Measurements from ENCODE around the gene SLC4A2. TPM values are rescaled to one million over a fixed set of nuclear protein-coding genes. Genes with fewer than 3 reads are reported as not detected.

SLC4A2 gene
- total and polyA plus RNA-seq, 2 experiments from 2014 or later: 167 to 188 TPM

DNA sequence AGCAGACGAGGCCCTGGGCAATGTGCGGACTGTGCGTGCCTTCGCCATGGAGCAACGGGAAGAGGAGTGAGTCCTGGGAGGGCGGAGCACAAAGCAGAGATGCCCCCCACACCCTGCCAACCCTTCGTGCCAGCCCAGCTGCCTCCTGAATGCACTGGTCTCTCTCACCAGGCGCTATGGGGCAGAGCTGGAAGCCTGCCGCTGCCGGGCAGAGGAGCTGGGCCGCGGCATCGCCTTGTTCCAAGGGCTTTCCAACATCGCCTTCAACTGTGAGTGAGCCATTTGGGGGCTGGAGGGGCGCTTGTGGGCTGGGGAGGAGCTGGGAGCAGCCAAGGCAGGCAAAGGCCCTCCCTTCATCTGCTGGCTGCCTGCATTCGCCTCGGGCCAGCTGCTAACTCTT is 23.5 kb upstream of the SLC4A2 start:
- TF ChIP-seq EZH2 (IDR thresholded peaks at IDR 0.05; ENCODE audit: borderline replicate concordance) (no peak), EZH2phosphoT487 (IDR thresholded peaks at IDR 0.05; ENCODE audit: low read depth, severe bottlenecking, unreplicated experiment) (no peak)
- TF ChIP-seq, protein P1, sequence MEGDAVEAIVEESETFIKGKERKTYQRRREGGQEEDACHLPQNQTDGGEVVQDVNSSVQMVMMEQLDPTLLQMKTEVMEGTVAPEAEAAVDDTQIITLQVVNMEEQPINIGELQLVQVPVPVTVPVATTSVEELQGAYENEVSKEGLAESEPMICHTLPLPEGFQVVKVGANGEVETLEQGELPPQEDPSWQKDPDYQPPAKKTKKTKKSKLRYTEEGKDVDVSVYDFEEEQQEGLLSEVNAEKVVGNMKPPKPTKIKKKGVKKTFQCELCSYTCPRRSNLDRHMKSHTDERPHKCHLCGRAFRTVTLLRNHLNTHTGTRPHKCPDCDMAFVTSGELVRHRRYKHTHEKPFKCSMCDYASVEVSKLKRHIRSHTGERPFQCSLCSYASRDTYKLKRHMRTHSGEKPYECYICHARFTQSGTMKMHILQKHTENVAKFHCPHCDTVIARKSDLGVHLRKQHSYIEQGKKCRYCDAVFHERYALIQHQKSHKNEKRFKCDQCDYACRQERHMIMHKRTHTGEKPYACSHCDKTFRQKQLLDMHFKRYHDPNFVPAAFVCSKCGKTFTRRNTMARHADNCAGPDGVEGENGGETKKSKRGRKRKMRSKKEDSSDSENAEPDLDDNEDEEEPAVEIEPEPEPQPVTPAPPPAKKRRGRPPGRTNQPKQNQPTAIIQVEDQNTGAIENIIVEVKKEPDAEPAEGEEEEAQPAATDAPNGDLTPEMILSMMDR (IDR thresholded peaks at IDR 0.05; ENCODE audit: poor library complexity): no peak
- Histone ChIP-seq H3K4me3 (no peak overlapping the region), H3K4me1 (ENCODE audit: insufficient read depth) (peaks cover 16% of the 10 kb centered on the region), H3K27ac (no peak overlapping the region), H3K36me3 (replicated peaks; ENCODE audit: insufficient read depth, low read depth) (no peaks in the 10 kb centered on the region), H3K27me3 (no peaks in the 10 kb centered on the region), H3K79me2 (no peaks in the 10 kb centered on the region), H4K20me1 (ENCODE audit: insufficient read depth, poor library complexity, severe bottlenecking) (no peaks in the 10 kb centered on the region), H3K9me3 (ENCODE audit: low read depth) (no peaks in the 10 kb centered on the region), H2AFZ (no peak overlapping the region), H3K9me2 (replicated peaks; ENCODE audit: insufficient read depth) (no peaks in the 10 kb centered on the region), H3K4me2 (no peak overlapping the region)
- DNase-seq (ENCODE audit: low spot score): no peak
- 93% methylated on average over 17 of the region's 17 CpGs for WGBS (ENCODE audit: low lambda C conversion rate, missing lambda C conversion rate)

DNA sequence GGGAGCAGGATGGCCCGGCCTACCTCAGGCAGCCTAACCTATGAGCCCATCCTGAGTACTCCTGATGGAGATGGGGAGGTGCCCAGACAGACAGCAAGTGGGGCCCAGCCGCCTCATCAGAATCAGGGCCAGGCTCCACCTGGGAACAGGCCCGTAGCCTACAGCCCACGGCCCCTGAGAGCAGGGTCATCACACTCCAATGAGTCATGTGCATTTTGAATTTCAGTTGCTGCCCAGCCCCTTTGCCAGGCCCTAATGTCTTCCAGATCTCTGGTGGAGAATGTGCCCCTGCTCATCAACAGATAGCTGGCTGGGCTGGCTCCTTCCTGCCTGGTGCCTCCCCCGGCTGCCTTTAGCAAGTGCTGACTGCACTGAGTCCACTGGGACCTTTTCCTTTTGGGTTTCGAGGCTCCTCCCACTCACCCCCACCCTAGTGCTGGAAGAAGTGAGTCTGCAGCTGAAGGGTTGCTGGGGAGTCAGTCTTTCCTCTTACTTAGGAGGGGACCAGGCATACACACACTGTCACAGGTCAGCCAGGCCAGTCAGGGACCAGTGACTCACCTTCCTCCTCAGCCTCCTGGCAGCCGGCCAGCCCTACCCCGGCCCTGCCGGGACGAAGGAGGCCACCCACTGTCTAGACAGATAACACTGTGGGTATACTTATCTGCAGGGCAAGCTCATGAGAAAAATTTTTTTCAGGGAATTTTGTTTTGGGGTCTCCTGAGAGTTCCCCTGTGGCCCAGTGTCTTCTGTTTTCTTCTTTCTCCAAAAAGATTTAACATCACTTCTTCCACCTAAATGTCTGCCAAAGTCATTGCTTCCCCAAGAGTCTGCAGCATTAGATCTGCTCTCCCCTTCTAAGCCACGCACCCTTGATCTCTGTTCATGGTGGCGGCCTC is 20.2 kb upstream of the SLC4A2 start:
- Histone ChIP-seq H3K4me3 (no peak overlapping the region), H3K27ac (peak overlapping the region; percentile 56), H3K9me2 (replicated peaks; ENCODE audit: insufficient read depth) (no peaks in the 10 kb centered on the region), H3K4me2 (peak overlapping the region; percentile 30), H3K36me3 (replicated peaks; ENCODE audit: insufficient read depth, low read depth) (no peaks in the 10 kb centered on the region), H3K4me1 (ENCODE audit: insufficient read depth) (peaks cover 16% of the 10 kb centered on the region), H4K20me1 (ENCODE audit: insufficient read depth, poor library complexity, severe bottlenecking) (no peaks in the 10 kb centered on the region), H3K79me2 (no peaks in the 10 kb centered on the region), H2AFZ (no peak overlapping the region), H3K27me3 (no peaks in the 10 kb centered on the region), H3K9me3 (ENCODE audit: low read depth) (no peaks in the 10 kb centered on the region)
- TF ChIP-seq EZH2phosphoT487 (IDR thresholded peaks at IDR 0.05; ENCODE audit: low read depth, severe bottlenecking, unreplicated experiment) (no peak), EZH2 (IDR thresholded peaks at IDR 0.05; ENCODE audit: borderline replicate concordance) (no peak)
- TF ChIP-seq, protein P1 (IDR thresholded peaks at IDR 0.05; ENCODE audit: poor library complexity): no peak
- 42% methylated on average over 12 of the region's 12 CpGs for WGBS (ENCODE audit: low lambda C conversion rate, missing lambda C conversion rate)
- peak; percentile 92 for DNase-seq (ENCODE audit: low spot score)

DNA sequence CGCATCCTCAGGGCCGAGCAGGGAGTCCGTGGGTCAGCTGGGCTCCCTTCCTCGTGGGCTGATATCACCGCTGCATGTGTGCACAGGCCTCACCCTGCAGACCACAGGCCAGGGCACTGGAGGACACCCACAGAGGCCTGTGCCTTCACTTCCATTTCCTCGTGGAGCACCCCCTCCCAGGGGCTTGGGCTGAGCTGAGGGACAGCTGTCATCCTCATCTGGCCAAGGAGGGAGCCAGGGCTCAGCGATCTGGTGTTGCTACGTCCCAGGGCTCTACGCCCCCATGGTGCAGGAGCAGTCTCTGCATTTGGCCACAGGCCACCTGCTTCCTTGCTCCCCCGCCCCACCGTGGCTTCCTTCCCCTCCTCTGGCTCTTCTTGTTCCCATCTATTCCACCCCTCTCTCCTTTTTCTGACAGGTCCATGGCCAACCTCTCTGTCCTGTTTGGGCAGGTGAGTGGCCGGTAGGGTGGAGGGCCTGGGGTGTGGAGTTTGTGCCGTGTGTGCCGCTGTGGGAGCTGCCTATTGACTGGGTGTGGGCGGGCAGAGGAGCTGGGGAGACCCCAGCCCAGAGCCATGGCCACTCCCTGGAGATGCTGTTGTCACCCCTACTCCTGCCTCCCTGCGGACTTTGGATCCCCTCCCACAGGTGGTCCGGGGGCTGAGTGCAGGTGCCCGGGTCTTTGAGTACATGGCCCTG is 19.4 kb upstream of the SLC4A2 start:
- 76% methylated on average over 18 of the region's 18 CpGs for WGBS (ENCODE audit: low lambda C conversion rate, missing lambda C conversion rate)
- H3K27me3 ChIP-seq: no peaks in the 10 kb centered on the region
- peak overlapping the region; percentile 56 for H3K27ac ChIP-seq
- no peak for DNase-seq (ENCODE audit: low spot score)
- no peaks in the 10 kb centered on the region for H3K9me3 ChIP-seq (ENCODE audit: low read depth)
- no peaks in the 10 kb centered on the region for H3K9me2 ChIP-seq (replicated peaks; ENCODE audit: insufficient read depth)
- H3K4me2 ChIP-seq: peak overlapping the region; percentile 30
- no peaks in the 10 kb centered on the region for H4K20me1 ChIP-seq (ENCODE audit: insufficient read depth, poor library complexity, severe bottlenecking)
- H3K4me3 ChIP-seq: no peak overlapping the region
- H3K36me3 ChIP-seq (replicated peaks; ENCODE audit: insufficient read depth, low read depth): no peaks in the 10 kb centered on the region
- no peaks in the 10 kb centered on the region for H3K79me2 ChIP-seq
- TF ChIP-seq, protein P1 (IDR thresholded peaks at IDR 0.05; ENCODE audit: poor library complexity): no peak
- no peak for TF ChIP-seq EZH2 (IDR thresholded peaks at IDR 0.05; ENCODE audit: borderline replicate concordance)
- H3K4me1 ChIP-seq (ENCODE audit: insufficient read depth): peaks cover 16% of the 10 kb centered on the region
- no peak overlapping the region for H2AFZ ChIP-seq

Measured in hepatocyte (in vitro differentiated cells).